ENCODE results near the gene PRIM2.
"Not testable (repeated sequence)": the region's sequence is repeated elsewhere in the genome, so short reads cannot be mapped to it uniquely, and the experiment has no call there.

The PRIM2 gene

GRCh38 chr6:57317060-57317943 lies at the start of gene PRIM2:
Gene PRIM2, plus strand, starts transcription at chr6:57317630. Its CDS starts 816 bp downstream, at chr6:57318446.
- Histone ChIP-seq H3K9me3 (ENCODE audit: low read length) (no peaks in the 10 kb centered on the region), H3K4me3 (ENCODE audit: low read depth, low read length, poor library complexity, severe bottlenecking) (peak within 1 kb of the TSS; percentile 94), H4K20me1 (ENCODE audit: insufficient read depth, low read length) (no peaks in the 10 kb centered on the region), H3K9ac (ENCODE audit: low read length) (peak within 1 kb of the TSS; percentile 90), H2AFZ (ENCODE audit: low read length) (peak within 1 kb of the TSS; percentile 73), H3K27me3 (ENCODE audit: insufficient read depth, low read length) (no peaks in the 10 kb centered on the region), H3K36me3 (ENCODE audit: insufficient read depth, low read length) (peaks cover 38% of the 10 kb centered on the region), H3K4me2 (ENCODE audit: low read length) (peak within 1 kb of the TSS; percentile 90), H3K4me1 (ENCODE audit: insufficient read depth, low read length, severe bottlenecking) (peaks cover 18% of the 10 kb centered on the region), H3K9me2 (ENCODE audit: low read depth, low read length) (no peaks in the 10 kb centered on the region), H3K27ac (ENCODE audit: low read depth, low read length, poor library complexity, severe bottlenecking) (peak within 1 kb of the TSS; percentile 75), H3F3A (ENCODE audit: insufficient read depth, low read length) (no peaks in the 10 kb centered on the region), H3K79me2 (ENCODE audit: insufficient read depth, low read length) (peaks cover 12% of the 10 kb centered on the region)
- TF ChIP-seq EZH2 (IDR thresholded peaks at IDR 0.05; ENCODE audit: borderline replicate concordance, low read length): no peak
- TF ChIP-seq CTCF (IDR thresholded peaks at IDR 0.05; ENCODE audit: low read length): no peak

GRCh38 chr6:57268294-57268640 lies 49.2 kb upstream of the PRIM2 start:
- no peaks in the 10 kb centered on the region for H3F3A ChIP-seq (ENCODE audit: insufficient read depth, low read length)
- H3K9ac ChIP-seq (ENCODE audit: low read length): no peak overlapping the region
- no peaks in the 10 kb centered on the region for H3K36me3 ChIP-seq (ENCODE audit: insufficient read depth, low read length)
- no peak overlapping the region for H3K4me2 ChIP-seq (ENCODE audit: low read length)
- no peak overlapping the region for H3K27ac ChIP-seq (ENCODE audit: low read depth, low read length, poor library complexity, severe bottlenecking)
- H3K9me2 ChIP-seq (ENCODE audit: low read depth, low read length): no peaks in the 10 kb centered on the region
- TF ChIP-seq EZH2 (IDR thresholded peaks at IDR 0.05; ENCODE audit: borderline replicate concordance, low read length): no peak
- TF ChIP-seq CTCF (IDR thresholded peaks at IDR 0.05; ENCODE audit: low read length): no peak
- no peaks in the 10 kb centered on the region for H3K27me3 ChIP-seq (ENCODE audit: insufficient read depth, low read length)
- no peaks in the 10 kb centered on the region for H3K79me2 ChIP-seq (ENCODE audit: insufficient read depth, low read length)
- H3K4me3 ChIP-seq (ENCODE audit: low read depth, low read length, poor library complexity, severe bottlenecking): no peak overlapping the region
- no peak overlapping the region for H2AFZ ChIP-seq (ENCODE audit: low read length)
- H4K20me1 ChIP-seq (ENCODE audit: insufficient read depth, low read length): no peaks in the 10 kb centered on the region
- H3K4me1 ChIP-seq (ENCODE audit: insufficient read depth, low read length, severe bottlenecking): no peaks in the 10 kb centered on the region
- H3K9me3 ChIP-seq (ENCODE audit: low read length): no peaks in the 10 kb centered on the region

GRCh38 chr6:57274113-57274824 lies 43.2 kb upstream of the PRIM2 start:
- not testable (repeated sequence) for H3K4me2 ChIP-seq (ENCODE audit: low read length)

More at GRCh38 chr6:57274113-57274824, 43.2 kb upstream of the PRIM2 start:
- not testable (repeated sequence) for H3K27me3 ChIP-seq (ENCODE audit: insufficient read depth, low read length); H3K9me3 ChIP-seq (ENCODE audit: low read length); H3F3A ChIP-seq (ENCODE audit: insufficient read depth, low read length); H3K9me2 ChIP-seq (ENCODE audit: low read depth, low read length); H3K27ac ChIP-seq (ENCODE audit: low read depth, low read length, poor library complexity, severe bottlenecking); H3K79me2 ChIP-seq (ENCODE audit: insufficient read depth, low read length); H3K4me1 ChIP-seq (ENCODE audit: insufficient read depth, low read length, severe bottlenecking); H3K9ac ChIP-seq (ENCODE audit: low read length); H3K4me3 ChIP-seq (ENCODE audit: low read depth, low read length, poor library complexity, severe bottlenecking); H3K36me3 ChIP-seq (ENCODE audit: insufficient read depth, low read length); H4K20me1 ChIP-seq (ENCODE audit: insufficient read depth, low read length); H2AFZ ChIP-seq (ENCODE audit: low read length)
